ENCODE results near the gene HSDL1. TPM values are rescaled to one million over a fixed set of nuclear protein-coding genes. Genes with fewer than 3 reads are reported as not detected.

Gene HSDL1
- polyA plus RNA-seq, 1 donor from 2014 or later, result 217 TPM

GRCh38 chr16:84166796-84167695 lies 22.1 kb upstream of the HSDL1 start:
- H3K4me2 ChIP-seq (ENCODE audit: low read length), result no peak overlapping the region
- TF ChIP-seq CTCF (IDR thresholded peaks at IDR 0.05; ENCODE audit: poor library complexity, severe bottlenecking) (no peak), MXI1 (conservative IDR thresholded peaks at IDR 0.05; ENCODE audit: poor library complexity, severe bottlenecking) (no peak), EZH2 (IDR thresholded peaks at IDR 0.05; ENCODE audit: borderline replicate concordance, insufficient read depth, low read length, poor library complexity, severe bottlenecking) (no peak), REST (IDR thresholded peaks at IDR 0.05; ENCODE audit: borderline replicate concordance) (no peak), RAD21 (conservative IDR thresholded peaks at IDR 0.05) (no peak), POLR2AphosphoS5 (IDR thresholded peaks at IDR 0.05) (no peak), TAF1 (IDR thresholded peaks at IDR 0.05; ENCODE audit: low read depth) (no peak), SMC3 (conservative IDR thresholded peaks at IDR 0.05; ENCODE audit: poor library complexity) (no peak), EP300 (conservative IDR thresholded peaks at IDR 0.05; ENCODE audit: poor library complexity, severe bottlenecking) (no peak)
- H3K27ac ChIP-seq (ENCODE audit: low read length), result no peak overlapping the region
- no peak overlapping the region for H3K4me3 ChIP-seq (ENCODE audit: low read length)
- H3K9ac ChIP-seq (ENCODE audit: low read length), result no peak overlapping the region
- no peaks in the 10 kb centered on the region for H3K9me3 ChIP-seq (ENCODE audit: low read length)
- no peak overlapping the region for H2AFZ ChIP-seq (ENCODE audit: low read depth, low read length)
- H3K36me3 ChIP-seq (ENCODE audit: insufficient read depth, low read length), result no peaks in the 10 kb centered on the region
- H3F3A ChIP-seq (ENCODE audit: insufficient read depth, low read length, poor library complexity, severe bottlenecking), result no peaks in the 10 kb centered on the region
- H3K79me2 ChIP-seq (replicated peaks; ENCODE audit: insufficient read depth, low read length), result no peaks in the 10 kb centered on the region
- no peaks in the 10 kb centered on the region for H3K27me3 ChIP-seq (ENCODE audit: insufficient read depth, low read depth, low read length)
- H3K9me2 ChIP-seq (ENCODE audit: insufficient read depth, low read length), result no peaks in the 10 kb centered on the region
- H4K20me1 ChIP-seq (ENCODE audit: insufficient read depth), result no peaks in the 10 kb centered on the region

- no peak overlapping the region for H2AFZ ChIP-seq (ENCODE audit: low read depth, low read length)
- H3K27me3 ChIP-seq (ENCODE audit: insufficient read depth, low read depth, low read length), result no peaks in the 10 kb centered on the region
- H3K4me3 ChIP-seq (ENCODE audit: low read length), result no peak overlapping the region
- no peaks in the 10 kb centered on the region for H3K36me3 ChIP-seq (ENCODE audit: insufficient read depth, low read length)
- TF ChIP-seq SMC3 (conservative IDR thresholded peaks at IDR 0.05; ENCODE audit: poor library complexity), result no peak
- no peak for TF ChIP-seq EZH2 (IDR thresholded peaks at IDR 0.05; ENCODE audit: borderline replicate concordance, insufficient read depth, low read length, poor library complexity, severe bottlenecking)
- TF ChIP-seq RAD21 (conservative IDR thresholded peaks at IDR 0.05), result no peak
- TF ChIP-seq EP300 (conservative IDR thresholded peaks at IDR 0.05; ENCODE audit: poor library complexity, severe bottlenecking), result no peak
- TF ChIP-seq POLR2AphosphoS5 (IDR thresholded peaks at IDR 0.05), result no peak
- no peak for TF ChIP-seq TAF1 (IDR thresholded peaks at IDR 0.05; ENCODE audit: low read depth)
- TF ChIP-seq REST (IDR thresholded peaks at IDR 0.05; ENCODE audit: borderline replicate concordance), result no peak
- no peaks in the 10 kb centered on the region for H4K20me1 ChIP-seq (ENCODE audit: insufficient read depth)
- H3K9me3 ChIP-seq (ENCODE audit: low read length), result no peaks in the 10 kb centered on the region
- no peak overlapping the region for H3K9ac ChIP-seq (ENCODE audit: low read length)
- no peaks in the 10 kb centered on the region for H3F3A ChIP-seq (ENCODE audit: insufficient read depth, low read length, poor library complexity, severe bottlenecking)
- H3K79me2 ChIP-seq (replicated peaks; ENCODE audit: insufficient read depth, low read length), result no peaks in the 10 kb centered on the region
- no peak overlapping the region for H3K27ac ChIP-seq (ENCODE audit: low read length)
- H3K9me2 ChIP-seq (ENCODE audit: insufficient read depth, low read length), result no peaks in the 10 kb centered on the region
- no peak overlapping the region for H3K4me2 ChIP-seq (ENCODE audit: low read length)
Measured at GRCh38 chr16:84165746-84166145, 20.8 kb upstream of the HSDL1 start.
